ENCODE results near the gene USP1.
A peak's percentile ranks its signal among the peaks of the same experiment; 100 is the strongest.

The USP1 gene

GRCh38 chr1:62436466-62437272 lies at the start of gene USP1:
Gene USP1, plus strand, starts transcription at chr1:62437049. Its CDS starts 2,819 bp downstream, at chr1:62439868.
- no peaks in the 10 kb centered on the region for H4K20me1 ChIP-seq (ENCODE audit: insufficient read depth, low read length)
- H3K4me1 ChIP-seq (ENCODE audit: insufficient read depth, low read length, severe bottlenecking) = peaks cover 38% of the 10 kb centered on the region
- TF ChIP-seq CTCF (IDR thresholded peaks at IDR 0.05; ENCODE audit: low read length) (no peak), EZH2 (IDR thresholded peaks at IDR 0.05; ENCODE audit: borderline replicate concordance, low read length) (no peak)
- H3K27me3 ChIP-seq (ENCODE audit: insufficient read depth, low read length) = no peaks in the 10 kb centered on the region
- peaks cover 46% of the 10 kb centered on the region for H3K79me2 ChIP-seq (ENCODE audit: insufficient read depth, low read length)
- no peaks in the 10 kb centered on the region for H3K9me3 ChIP-seq (ENCODE audit: low read length)
- peak within 1 kb of the TSS; percentile 90 for H3K9ac ChIP-seq (ENCODE audit: low read length)
- H3K4me3 ChIP-seq (ENCODE audit: low read depth, low read length, poor library complexity, severe bottlenecking) = peak within 1 kb of the TSS; percentile 86
- H3F3A ChIP-seq (ENCODE audit: insufficient read depth, low read length) = no peaks in the 10 kb centered on the region
- peaks cover 13% of the 10 kb centered on the region for H3K36me3 ChIP-seq (ENCODE audit: insufficient read depth, low read length)
- no peaks in the 10 kb centered on the region for H3K9me2 ChIP-seq (ENCODE audit: low read depth, low read length)
- no peak within 1 kb of the TSS for H2AFZ ChIP-seq (ENCODE audit: low read length)
- peak within 1 kb of the TSS; percentile 73 for H3K4me2 ChIP-seq (ENCODE audit: low read length)
- H3K27ac ChIP-seq (ENCODE audit: low read depth, low read length, poor library complexity, severe bottlenecking) = peak within 1 kb of the TSS; percentile 92

- TF ChIP-seq EZH2 (IDR thresholded peaks at IDR 0.05; ENCODE audit: borderline replicate concordance, low read length) (no peak), CTCF (IDR thresholded peaks at IDR 0.05; ENCODE audit: low read length) (no peak)
- Histone ChIP-seq H2AFZ (ENCODE audit: low read length) (no peak overlapping the region), H4K20me1 (ENCODE audit: insufficient read depth, low read length) (no peaks in the 10 kb centered on the region), H3K9me3 (ENCODE audit: low read length) (no peaks in the 10 kb centered on the region), H3K9me2 (ENCODE audit: low read depth, low read length) (no peaks in the 10 kb centered on the region), H3K9ac (ENCODE audit: low read length) (no peak overlapping the region), H3K27ac (ENCODE audit: low read depth, low read length, poor library complexity, severe bottlenecking) (no peak overlapping the region), H3K36me3 (ENCODE audit: insufficient read depth, low read length) (no peaks in the 10 kb centered on the region), H3K4me3 (ENCODE audit: low read depth, low read length, poor library complexity, severe bottlenecking) (no peak overlapping the region), H3K79me2 (ENCODE audit: insufficient read depth, low read length) (no peaks in the 10 kb centered on the region), H3K27me3 (ENCODE audit: insufficient read depth, low read length) (no peaks in the 10 kb centered on the region), H3K4me2 (ENCODE audit: low read length) (no peak overlapping the region), H3K4me1 (ENCODE audit: insufficient read depth, low read length, severe bottlenecking) (no peaks in the 10 kb centered on the region), H3F3A (ENCODE audit: insufficient read depth, low read length) (no peaks in the 10 kb centered on the region)
These were observed 47.3 kb upstream of the USP1 start for GRCh38 chr1:62389531-62389930.

- TF ChIP-seq CTCF (IDR thresholded peaks at IDR 0.05; ENCODE audit: low read length) (no peak), EZH2 (IDR thresholded peaks at IDR 0.05; ENCODE audit: borderline replicate concordance, low read length) (no peak)
- Histone ChIP-seq H3K9me3 (ENCODE audit: low read length) (no peaks in the 10 kb centered on the region), H4K20me1 (ENCODE audit: insufficient read depth, low read length) (no peaks in the 10 kb centered on the region), H3K79me2 (ENCODE audit: insufficient read depth, low read length) (no peaks in the 10 kb centered on the region), H3F3A (ENCODE audit: insufficient read depth, low read length) (no peaks in the 10 kb centered on the region), H3K4me1 (ENCODE audit: insufficient read depth, low read length, severe bottlenecking) (no peaks in the 10 kb centered on the region), H3K4me2 (ENCODE audit: low read length) (no peak overlapping the region), H3K36me3 (ENCODE audit: insufficient read depth, low read length) (no peaks in the 10 kb centered on the region), H3K27me3 (ENCODE audit: insufficient read depth, low read length) (no peaks in the 10 kb centered on the region), H3K9ac (ENCODE audit: low read length) (no peak overlapping the region), H3K9me2 (ENCODE audit: low read depth, low read length) (no peaks in the 10 kb centered on the region), H2AFZ (ENCODE audit: low read length) (no peak overlapping the region), H3K4me3 (ENCODE audit: low read depth, low read length, poor library complexity, severe bottlenecking) (no peak overlapping the region), H3K27ac (ENCODE audit: low read depth, low read length, poor library complexity, severe bottlenecking) (no peak overlapping the region)
These were observed 46.8 kb upstream of the USP1 start for GRCh38 chr1:62390071-62390470.
